Esophagus (tissue), 2 donors: ENCODE data around the gene TMEM259. TPM values are rescaled to one million over a fixed set of nuclear protein-coding genes. Genes with fewer than 3 reads are reported as not detected.

ENCODE experiments used
- H3K27ac ChIP-seq, 2 donors: one replicate each; pipeline ENCODE4 v1.5.1; 2013; ENCODE audit warnings: low read depth in 2 of 2, mild to moderate bottlenecking in 2 of 2, inconsistent platforms in 1 of 2, low read length in 1 of 2, moderate library complexity in 1 of 2
- H3K27me3 ChIP-seq, 2 donors: one replicate each; pipeline ENCODE4 v1.6.1; 2013; ENCODE audit warnings: low read length in 2 of 2, control low read depth in 1 of 2, mild to moderate bottlenecking in 1 of 2; ENCODE audit not compliant: insufficient read depth in 2 of 2, control insufficient read depth in 1 of 2
- H3K36me3 ChIP-seq, 2 donors: one replicate each; pipeline ENCODE4 v1.6.1; 2013; ENCODE audit warnings: low read length in 1 of 2; ENCODE audit not compliant: control insufficient read depth in 2 of 2, insufficient read depth in 2 of 2
- H3K4me1 ChIP-seq, 2 donors: one replicate each; pipeline ENCODE4 v1.6.1; 2013; ENCODE audit warnings: low read length in 1 of 2; ENCODE audit not compliant: control insufficient read depth in 2 of 2, insufficient read depth in 2 of 2
- H3K4me3 ChIP-seq, 2 donors: one replicate each; pipeline ENCODE4 v1.5.1; 2013; ENCODE audit warnings: low read length in 2 of 2, mild to moderate bottlenecking in 2 of 2, low read depth in 1 of 2, moderate library complexity in 1 of 2
- H3K9me3 ChIP-seq, 2 donors: one replicate each; pipeline ENCODE4 v1.6.1; 2013; ENCODE audit warnings: mild to moderate bottlenecking in 2 of 2, low read depth in 1 of 2, low read length in 1 of 2, moderate library complexity in 1 of 2; ENCODE audit not compliant: control insufficient read depth in 2 of 2, insufficient read depth in 1 of 2
- WGBS, 2 donors: extraction: QIAGEN DNeasy Blood & Tissue Kit; methylation state at CpG; one replicate each; pipeline ENCODE4 v1.1.7; 2013; 5-methylcytosine and 5-hydroxymethylcytosine counted together
- polyA plus RNA-seq, 2 donors: library from polyadenylated mRNA; stranded (reverse); fragments of 200-250 nt; gene quantifications; one replicate each; pipeline ENCODE4 v1.2.3, GENCODE V29; 2013
- donor health status: healthy with polysubstance abuse.
- donor health status: Bipolar disorder and iron deficiency.

The TMEM259 gene
- polyA plus RNA-seq, 2 donors, result 142 to 238 TPM

GRCh38 chr19:966485-967088 is 54.3 kb downstream of the TMEM259 start:
- Histone ChIP-seq H3K27me3 (no peaks in the 10 kb centered on the region), H3K27ac (no peak overlapping the region), H3K4me3 (no peak overlapping the region), H3K36me3 (peaks cover 0 to 24% of the 10 kb centered on the region in 2 donors), H3K9me3 (peaks cover 0 to 11% of the 10 kb centered on the region in 2 donors), H3K4me1 (no peaks in the 10 kb centered on the region)
- 92 to 95% methylated on average over 17 of the region's 17 CpGs for WGBS, 2 donors

GRCh38 chr19:964761-965694 is 55.9 kb downstream of the TMEM259 start:
- H3K27ac ChIP-seq, result no peak overlapping the region
- peaks cover 0 to 4% of the 10 kb centered on the region in 2 donors for H3K9me3 ChIP-seq
- no peak overlapping the region for H3K4me3 ChIP-seq
- 97% methylated on average over 19 of the region's 19 CpGs for WGBS, 2 donors
- peaks cover 0 to 21% of the 10 kb centered on the region in 2 donors for H3K36me3 ChIP-seq
- H3K4me1 ChIP-seq, result no peaks in the 10 kb centered on the region
- H3K27me3 ChIP-seq, result no peaks in the 10 kb centered on the region

- no peaks in the 10 kb centered on the region for H3K4me1 ChIP-seq
- 96 to 98% methylated on average over 16 of the region's 16 CpGs for WGBS, 2 donors
- no peaks in the 10 kb centered on the region for H3K27me3 ChIP-seq
- no peak overlapping the region for H3K27ac ChIP-seq
- H3K9me3 ChIP-seq, result peaks cover 0 to 4% of the 10 kb centered on the region in 2 donors
- peaks cover 0 to 25% of the 10 kb centered on the region in 2 donors for H3K36me3 ChIP-seq
- H3K4me3 ChIP-seq, result no peak overlapping the region
Observed at GRCh38 chr19:964116-964520, 56.8 kb downstream of the TMEM259 start.

- no peak overlapping the region for H3K27ac ChIP-seq
- no peaks in the 10 kb centered on the region for H3K27me3 ChIP-seq
- peaks cover 0 to 4% of the 10 kb centered on the region in 2 donors for H3K9me3 ChIP-seq
- no peak overlapping the region for H3K4me3 ChIP-seq
- peaks cover 0 to 24% of the 10 kb centered on the region in 2 donors for H3K36me3 ChIP-seq
- no peaks in the 10 kb centered on the region for H3K4me1 ChIP-seq
- WGBS, 2 donors, result 83 to 84% methylated on average over 10 to 11 of the region's 11 CpGs
Observed at GRCh38 chr19:963486-963951, 57.4 kb downstream of the TMEM259 start.

- H3K27me3 ChIP-seq, result no peaks in the 10 kb centered on the region
- H3K4me1 ChIP-seq, result no peaks in the 10 kb centered on the region
- no peak overlapping the region for H3K4me3 ChIP-seq
- 86 to 89% methylated on average over 29 to 31 of the region's 31 CpGs for WGBS, 2 donors
- peaks cover 0 to 21% of the 10 kb centered on the region in 2 donors for H3K36me3 ChIP-seq
- H3K27ac ChIP-seq, result no peak overlapping the region
- peaks cover 0 to 4% of the 10 kb centered on the region in 2 donors for H3K9me3 ChIP-seq
Observed at GRCh38 chr19:962683-963400, 58.1 kb downstream of the TMEM259 start.

- peaks cover 0 to 19% of the 10 kb centered on the region in 2 donors for H3K36me3 ChIP-seq
- H3K4me1 ChIP-seq, result no peaks in the 10 kb centered on the region
- peaks cover 0 to 4% of the 10 kb centered on the region in 2 donors for H3K9me3 ChIP-seq
- no peak overlapping the region for H3K27ac ChIP-seq
- no peak overlapping the region for H3K4me3 ChIP-seq
- 67 to 68% methylated on average over 14 of the region's 14 CpGs for WGBS, 2 donors
- no peaks in the 10 kb centered on the region for H3K27me3 ChIP-seq
Observed at GRCh38 chr19:961866-962620, 58.9 kb downstream of the TMEM259 start.

GRCh38 chr19:960601-960938 is 60.4 kb downstream of the TMEM259 start:
- Histone ChIP-seq H3K9me3 (no peaks in the 10 kb centered on the region), H3K27me3 (no peaks in the 10 kb centered on the region), H3K4me3 (no peak overlapping the region), H3K36me3 (peaks cover 0 to 14% of the 10 kb centered on the region in 2 donors), H3K4me1 (no peaks in the 10 kb centered on the region), H3K27ac (no peak overlapping the region)
- WGBS, 2 donors, result 79 to 81% methylated on average over 8 of the region's 8 CpGs

GRCh38 chr19:960020-960419 is 60.9 kb downstream of the TMEM259 start:
- H3K4me3 ChIP-seq, result no peak overlapping the region
- H3K27me3 ChIP-seq, result no peaks in the 10 kb centered on the region
- 68 to 69% methylated on average over 12 of the region's 12 CpGs for WGBS, 2 donors
- H3K27ac ChIP-seq, result no peak overlapping the region
- peaks cover 0 to 12% of the 10 kb centered on the region in 2 donors for H3K36me3 ChIP-seq
- H3K4me1 ChIP-seq, result no peaks in the 10 kb centered on the region
- H3K9me3 ChIP-seq, result no peaks in the 10 kb centered on the region
